ENCODE measurements around the gene HMOX2.

Gene HMOX2

GRCh38 chr16:4465977-4466779 lies 10.0 kb upstream of the HMOX2 start:
- DNase-seq: no peak

GRCh38 chr16:4467916-4468315 lies 8.3 kb upstream of the HMOX2 start:
- no peak for DNase-seq

- no peak for DNase-seq
Observed at GRCh38 chr16:4468972-4469371, 7.2 kb upstream of the HMOX2 start.

- no peak for DNase-seq
Observed at GRCh38 chr16:4471869-4472268, 4.3 kb upstream of the HMOX2 start.

- DNase-seq: no peak
Observed at GRCh38 chr16:4472880-4473279, 3.3 kb upstream of the HMOX2 start.

GRCh38 chr16:4474192-4474961 lies 1.8 kb upstream of the HMOX2 start, which contains the start of gene NMRAL1:
Gene NMRAL1 (minus strand): TSS chr16:4474625. CDS start chr16:4474132, 493 bp downstream.
- peak; percentile 98 for DNase-seq

GRCh38 chr16:4477966-4478365 lies 1.8 kb downstream of the HMOX2 start:
- DNase-seq: peak; percentile 34

- DNase-seq: no peak
Observed at GRCh38 chr16:4481526-4481925, 5.3 kb downstream of the HMOX2 start.

GRCh38 chr16:4481963-4482362 lies 5.8 kb downstream of the HMOX2 start:
- DNase-seq: no peak

GRCh38 chr16:4486126-4486893 lies 10.1 kb downstream of the HMOX2 start:
- no peak for DNase-seq

- DNase-seq: no peak
Observed at GRCh38 chr16:4487955-4488498, 11.8 kb downstream of the HMOX2 start.

GRCh38 chr16:4488499-4488967 lies 12.3 kb downstream of the HMOX2 start:
- DNase-seq: no peak

- DNase-seq: no peak
Observed at GRCh38 chr16:4489030-4489429, 12.8 kb downstream of the HMOX2 start.

- DNase-seq: no peak
Observed at GRCh38 chr16:4491898-4492297, 15.7 kb downstream of the HMOX2 start.

GRCh38 chr16:4494746-4495490 lies 18.7 kb downstream of the HMOX2 start:
- DNase-seq: no peak

GRCh38 chr16:4495766-4496165 lies 19.6 kb downstream of the HMOX2 start:
- DNase-seq: no peak

GRCh38 chr16:4496305-4496704 lies 20.1 kb downstream of the HMOX2 start:
- no peak for DNase-seq

GRCh38 chr16:4498546-4499195 lies 22.5 kb downstream of the HMOX2 start:
- DNase-seq: no peak

- no peak for DNase-seq
Observed at GRCh38 chr16:4499196-4499555, 23.0 kb downstream of the HMOX2 start.

GRCh38 chr16:4500272-4500671 lies 24.1 kb downstream of the HMOX2 start:
- DNase-seq: no peak

- no peak for DNase-seq
Observed at GRCh38 chr16:4501071-4501478, 24.9 kb downstream of the HMOX2 start.
